HG03196 (cell line): ENCODE measurements around the gene CHP2.

Experiments used
- ATAC-seq: cut with Tn5 transposase; IDR thresholded peaks from one replicate; pipeline ENCODE4 v1.9.1; 2021; ENCODE audit not compliant: unreplicated experiment

The CHP2 gene

DNA sequence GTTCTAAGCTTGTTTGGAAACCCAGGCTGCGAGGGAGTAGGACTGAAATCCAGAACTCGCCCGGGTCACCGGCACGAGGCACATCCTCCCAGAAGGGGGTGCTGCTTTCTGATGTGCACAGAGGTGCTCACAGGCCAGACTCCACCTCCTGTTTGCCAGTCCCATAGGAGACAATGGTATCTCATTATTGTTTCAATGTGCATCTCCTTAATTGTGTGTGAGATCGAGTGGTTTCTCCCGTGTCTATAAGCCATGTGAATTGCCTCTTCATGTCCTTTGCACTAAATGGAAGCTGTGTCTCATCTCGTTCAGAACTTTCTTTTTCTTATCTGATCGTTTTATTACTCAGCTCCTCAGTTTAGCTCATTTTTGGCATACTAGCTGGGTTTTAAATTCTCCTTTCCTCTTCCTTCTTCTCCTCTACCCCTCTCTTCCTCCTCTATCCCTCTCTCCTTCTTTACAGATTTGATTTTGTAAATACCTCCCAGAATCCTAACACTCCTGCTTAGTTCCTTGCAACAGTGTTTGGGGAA, 48.8 kb downstream of the CHP2 start:
- no peak for ATAC-seq

GRCh38 chr16:23807028-23807427, 52.2 kb downstream of the CHP2 start:
- no peak for ATAC-seq
